Measurements from ENCODE around the gene TRPC4AP.
"Not testable (repeated sequence)": the region's sequence is repeated elsewhere in the genome, so short reads cannot be mapped to it uniquely, and the experiment has no call there.

Gene TRPC4AP

GRCh38 chr20:35054814-35055213 lies 37.8 kb downstream of the TRPC4AP start:
- no peak for DNase-seq

DNA sequence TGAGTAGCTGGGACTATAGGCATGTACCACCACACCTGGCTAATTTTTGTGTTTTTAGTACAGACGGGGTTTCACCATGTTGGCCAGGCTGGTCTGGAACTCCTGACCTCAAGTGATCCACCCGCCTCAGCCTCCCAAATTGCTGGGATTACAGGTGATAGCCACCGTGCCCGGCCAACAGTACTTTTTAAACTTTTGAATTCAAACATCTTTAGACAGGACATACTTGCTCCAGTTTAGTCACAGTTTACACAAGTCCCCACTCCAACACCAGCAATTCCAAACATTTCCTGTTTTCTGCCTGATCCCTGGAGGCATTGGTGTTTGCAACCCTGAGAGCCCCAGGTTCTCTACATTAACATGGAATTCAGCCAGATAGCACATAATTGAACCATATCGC lies 40.0 kb downstream of the TRPC4AP start:
- not testable (repeated sequence) for DNase-seq

DNA sequence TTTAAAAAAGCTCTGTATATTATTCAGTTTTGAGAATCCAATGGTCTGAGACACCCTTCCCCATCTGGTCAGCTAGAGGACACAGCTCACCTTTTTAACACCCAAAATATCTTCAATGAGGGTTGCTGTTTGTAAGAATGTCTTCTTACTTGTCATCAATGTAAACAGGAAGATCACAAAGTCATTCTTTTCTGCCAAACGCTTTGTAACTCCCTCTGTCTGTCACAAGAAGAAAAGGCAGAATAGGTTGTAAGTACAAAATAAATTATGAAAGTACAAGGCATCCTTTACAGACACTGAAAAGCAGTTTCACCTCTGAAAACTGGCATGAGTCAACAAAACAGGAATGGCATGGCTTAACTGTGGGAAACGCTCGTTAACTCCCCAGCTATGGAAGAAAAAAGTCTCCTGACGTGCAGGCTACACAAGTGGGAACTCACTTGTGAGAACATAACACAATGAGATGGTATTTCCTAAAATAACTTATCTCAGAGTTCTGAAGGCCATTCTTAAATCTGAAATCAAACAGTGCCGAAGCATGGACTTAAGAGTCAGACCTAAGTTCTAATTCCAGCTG lies 42.7 kb downstream of the TRPC4AP start:
- DNase-seq = no peak

DNA sequence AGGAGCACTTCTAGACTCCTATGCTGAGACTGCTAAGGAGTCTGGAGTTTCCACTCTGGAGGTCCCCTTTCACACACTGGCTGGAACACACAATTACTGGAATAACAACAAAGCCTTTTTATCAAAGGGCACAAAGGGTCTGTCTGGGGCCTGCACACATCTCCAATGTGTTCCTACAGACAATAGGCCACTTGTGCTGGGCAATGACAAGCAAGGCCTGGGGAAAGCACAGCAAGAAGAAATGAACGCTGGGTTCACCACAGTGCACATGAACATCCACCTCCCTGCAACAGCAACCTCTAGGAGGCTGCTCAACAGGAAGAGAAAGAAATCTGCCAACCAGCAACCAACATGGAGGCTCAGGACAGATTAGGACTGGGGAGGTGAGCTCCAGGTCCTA lies 43.9 kb downstream of the TRPC4AP start:
- DNase-seq = no peak

DNA sequence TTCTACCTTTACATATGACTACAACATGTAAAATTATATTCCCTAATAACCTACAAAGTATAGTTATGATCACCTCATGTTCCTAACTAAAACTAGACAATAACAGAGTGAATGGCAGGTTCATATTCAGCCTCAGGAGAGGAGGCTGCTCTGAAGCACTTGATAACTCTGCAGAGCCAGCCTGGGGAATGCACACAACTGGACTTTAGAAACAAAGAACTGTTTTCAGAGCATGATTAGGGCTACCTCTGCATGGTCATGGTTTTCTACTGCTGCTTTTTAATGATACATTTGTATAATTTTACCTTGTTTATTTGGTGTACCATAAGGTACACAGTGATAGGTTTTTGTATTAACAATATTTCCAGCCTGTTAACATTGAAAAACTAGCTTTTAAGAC lies 50.3 kb downstream of the TRPC4AP start:
- DNase-seq = no peak

DNA sequence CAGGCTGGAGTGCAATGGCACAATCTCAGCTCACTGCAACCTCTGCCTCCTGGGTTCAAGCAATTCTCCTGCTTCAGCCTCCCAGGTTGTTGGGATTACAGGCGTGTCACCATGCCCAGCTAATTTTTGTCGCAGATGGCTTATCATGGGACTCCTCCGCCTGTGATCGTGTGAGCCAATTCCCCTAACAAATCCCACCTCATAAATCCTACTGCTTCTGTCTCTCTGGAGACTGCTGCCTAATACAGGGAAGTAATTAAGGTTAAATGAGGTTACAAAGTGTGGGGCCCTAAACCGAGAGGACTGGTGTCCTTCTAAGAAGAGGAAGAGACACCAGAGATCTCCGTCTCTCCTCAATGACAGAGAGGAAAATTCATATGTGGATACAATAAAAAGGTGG lies 52.0 kb downstream of the TRPC4AP start:
- DNase-seq = no peak

DNA sequence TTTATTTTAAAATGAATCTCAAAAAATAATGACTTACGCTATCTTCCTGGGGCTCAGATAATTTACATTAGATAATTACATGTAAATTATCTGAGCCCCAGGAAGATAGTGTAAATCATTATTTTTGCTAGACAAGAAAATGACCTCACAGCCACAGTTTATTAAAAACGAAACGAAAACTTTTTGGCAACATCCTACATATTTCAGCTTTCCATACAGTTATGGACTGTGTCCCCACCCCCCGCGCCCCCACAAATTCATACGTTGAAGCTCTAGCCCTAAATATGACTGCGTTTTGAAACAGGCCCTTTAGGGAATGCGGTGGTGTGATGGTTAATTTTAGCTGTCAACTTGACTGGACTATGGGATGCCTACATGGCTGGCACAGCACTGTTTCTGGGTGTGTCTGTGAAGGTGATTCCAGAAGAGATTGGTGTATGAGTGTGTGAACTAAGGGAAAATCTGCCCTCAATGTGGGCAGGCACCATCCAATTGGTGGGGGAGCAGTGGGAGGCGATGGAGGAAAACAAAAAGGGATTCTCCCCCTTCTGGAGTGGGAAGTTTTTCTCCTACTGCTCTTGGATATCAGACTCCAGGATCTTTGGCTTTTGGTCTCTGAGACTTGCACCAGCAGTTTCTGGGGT lies 52.6 kb downstream of the TRPC4AP start:
- no peak for DNase-seq

- DNase-seq = no peak
Measured at GRCh38 chr20:35039146-35039545, 53.5 kb downstream of the TRPC4AP start.

GRCh38 chr20:35034145-35034544 lies 58.5 kb downstream of the TRPC4AP start:
- no peak for DNase-seq

DNA sequence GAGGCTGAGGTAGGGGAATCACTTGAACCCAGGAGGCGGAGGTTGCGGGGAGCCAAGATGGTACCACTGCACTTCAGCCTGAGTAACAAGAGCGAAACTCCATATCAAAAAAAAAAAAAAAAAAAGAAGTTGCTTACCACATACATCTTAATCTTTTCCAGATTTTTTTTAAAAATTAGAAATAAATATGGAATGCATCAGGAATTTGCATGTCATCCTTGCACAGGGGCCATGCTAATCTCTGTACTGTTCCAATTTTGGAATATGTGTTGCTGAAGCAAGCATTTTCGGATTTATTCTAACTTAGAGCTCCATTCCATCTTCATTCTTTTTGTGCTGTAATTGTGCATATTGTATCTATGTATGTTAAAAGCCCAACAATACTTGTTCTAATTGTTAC lies 62.5 kb downstream of the TRPC4AP start:
- no peak for DNase-seq

GRCh38 chr20:35027301-35027700 lies 65.3 kb downstream of the TRPC4AP start:
- no peak for DNase-seq

GRCh38 chr20:35025116-35025515 lies 67.5 kb downstream of the TRPC4AP start:
- DNase-seq = no peak

GRCh38 chr20:35023624-35024023 lies 69.0 kb downstream of the TRPC4AP start:
- DNase-seq = no peak

DNA sequence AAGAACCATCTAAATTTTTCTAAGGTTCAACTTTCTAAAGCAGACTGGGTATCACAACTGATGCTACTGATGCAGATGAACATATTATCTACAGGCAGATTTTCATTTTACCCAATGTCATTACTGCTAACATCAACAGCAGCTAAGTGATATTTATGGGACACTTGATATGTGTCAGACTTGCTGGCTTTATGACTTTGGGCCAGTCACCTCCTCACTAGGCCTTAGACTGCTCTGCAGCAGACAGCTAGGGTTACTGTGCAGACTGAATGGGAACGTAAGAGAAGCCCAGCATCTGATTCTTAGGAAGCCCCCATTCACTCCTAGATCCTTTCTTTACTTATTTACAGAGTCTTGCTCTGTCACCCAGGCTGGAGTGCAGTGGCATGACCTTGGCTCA lies 70.8 kb downstream of the TRPC4AP start:
- no peak for DNase-seq

DNA sequence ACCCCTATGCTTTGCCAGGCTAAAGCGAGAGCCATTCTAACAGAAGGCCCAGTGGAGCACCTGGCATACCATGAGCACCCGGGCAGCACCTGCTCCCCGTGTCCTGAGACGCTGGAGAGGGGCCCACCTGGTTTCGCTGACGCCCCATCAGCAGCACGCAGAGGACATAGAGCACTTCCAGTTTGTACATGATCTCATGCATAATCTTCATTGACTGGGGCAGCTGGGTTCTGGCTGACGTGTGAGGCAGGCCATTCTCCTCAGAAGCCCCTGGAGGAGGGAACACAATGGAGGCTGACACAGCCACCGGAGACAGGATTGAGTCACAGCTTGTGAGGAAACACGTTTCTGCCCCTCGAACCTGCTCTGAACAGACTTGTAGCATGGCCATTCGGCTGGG lies 71.5 kb downstream of the TRPC4AP start:
- no peak for DNase-seq

DNA sequence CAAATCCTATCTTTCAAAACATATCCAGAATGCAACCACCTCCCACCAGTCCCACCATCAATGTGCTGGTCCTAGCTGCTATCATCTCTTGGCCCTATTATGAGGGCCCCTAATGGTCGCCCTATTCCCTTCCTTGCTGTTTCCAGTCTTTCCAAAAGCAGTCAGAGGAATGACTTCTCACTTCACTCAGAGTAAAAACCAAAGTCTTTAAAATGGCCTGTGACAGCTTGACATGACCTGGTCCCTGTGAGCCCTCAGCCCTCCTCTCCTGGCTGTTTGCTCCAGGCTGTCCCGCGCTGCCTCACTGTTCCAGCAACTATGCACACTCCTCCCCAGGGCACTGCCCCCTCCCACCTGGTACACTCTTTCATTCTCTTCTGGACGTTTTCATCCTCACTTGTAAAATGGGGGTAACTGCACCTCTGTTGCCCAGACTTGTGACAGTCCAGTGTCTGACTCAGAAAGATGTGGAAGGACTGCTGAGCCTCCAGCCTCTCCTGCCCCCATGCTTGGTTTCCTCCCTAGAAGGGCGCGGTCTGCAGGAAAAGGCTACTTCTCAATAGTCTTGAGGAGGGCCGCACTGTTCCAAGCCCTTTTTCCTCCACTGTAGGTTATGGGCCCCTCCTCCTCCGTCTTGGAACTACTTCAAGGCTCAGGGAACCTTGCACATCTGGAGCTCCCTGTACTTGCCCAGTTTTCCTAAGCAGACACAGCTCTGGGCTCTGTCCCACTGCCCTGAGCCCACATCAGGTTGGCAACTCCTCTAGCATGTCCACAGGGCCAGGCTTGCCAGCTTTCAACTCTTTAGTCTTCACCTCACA lies 72.3 kb downstream of the TRPC4AP start:
- DNase-seq = no peak

DNA sequence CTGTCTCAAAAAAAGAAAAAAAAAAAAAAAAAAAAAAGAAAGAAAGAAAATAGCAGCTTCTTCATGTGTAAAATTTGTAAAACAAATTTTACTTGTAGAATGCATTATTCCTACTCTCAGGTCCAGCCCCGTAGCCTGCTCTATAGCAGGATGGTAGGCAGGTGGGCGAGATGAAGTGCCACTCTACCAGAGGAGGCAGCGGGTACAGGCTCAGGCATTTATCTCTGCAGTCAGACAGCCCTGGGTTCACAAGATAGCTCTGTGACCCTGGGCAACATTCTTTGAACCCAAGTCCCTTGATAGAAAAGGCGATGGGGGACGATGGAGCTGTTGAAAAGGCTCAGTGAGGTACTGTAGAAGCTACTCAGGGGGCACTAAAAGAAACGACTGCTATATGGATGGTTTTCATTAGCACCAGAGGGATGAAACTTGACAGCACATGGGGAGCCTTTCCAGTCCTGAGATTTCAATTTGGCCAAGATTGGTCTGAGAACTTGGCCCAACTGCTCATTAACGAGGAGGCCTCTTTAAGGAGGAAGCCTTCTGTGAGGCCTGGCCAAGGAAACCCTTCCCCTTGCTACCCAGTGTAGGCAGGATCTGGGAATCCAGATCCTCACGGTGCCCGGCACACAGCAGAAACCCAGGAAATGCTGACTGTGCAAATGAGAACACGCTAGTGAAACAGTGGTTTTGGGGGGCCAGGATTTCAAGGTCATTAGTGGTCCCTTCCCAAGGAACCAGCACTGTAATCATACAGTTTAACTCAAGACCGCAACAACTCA lies 73.8 kb downstream of the TRPC4AP start:
- no peak for DNase-seq

DNA sequence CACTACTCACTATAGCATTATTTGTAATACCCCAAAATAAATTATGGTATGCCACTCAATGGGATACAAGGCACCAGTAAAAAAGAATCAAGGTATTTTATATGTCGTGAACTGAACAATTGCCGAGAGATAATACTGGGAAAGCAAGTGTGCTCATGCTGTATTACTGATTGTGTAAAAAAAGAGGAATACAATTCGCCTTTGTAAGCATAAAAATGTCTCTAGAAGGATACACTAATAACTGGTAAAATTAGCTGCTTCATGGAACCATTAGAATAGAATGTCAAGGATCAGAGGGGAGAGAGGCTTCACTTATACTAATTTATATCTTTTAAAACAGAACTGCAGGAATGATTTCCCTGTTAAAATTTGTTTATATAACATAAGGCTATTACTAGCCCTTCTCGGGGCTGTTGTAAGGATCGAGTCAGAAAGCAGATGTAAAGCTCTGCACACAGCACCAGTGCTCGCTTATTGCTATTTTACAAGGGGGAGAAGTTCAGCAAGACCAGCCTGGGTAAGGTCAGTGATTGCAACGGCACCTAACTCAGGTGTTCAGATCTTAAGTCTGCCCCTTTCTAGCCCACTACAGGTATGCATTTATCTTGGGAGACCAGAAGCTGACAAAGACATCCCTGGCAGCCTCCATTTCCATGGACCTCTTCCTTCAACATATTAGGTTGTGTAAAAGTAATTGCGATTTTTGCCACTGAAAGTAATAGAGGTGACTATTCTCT lies 75.3 kb downstream of the TRPC4AP start:
- DNase-seq = no peak

GRCh38 chr20:35015863-35016193 lies 76.8 kb downstream of the TRPC4AP start:
- no peak for DNase-seq

GRCh38 chr20:35014537-35014936 lies 78.1 kb downstream of the TRPC4AP start:
- no peak for DNase-seq

DNA sequence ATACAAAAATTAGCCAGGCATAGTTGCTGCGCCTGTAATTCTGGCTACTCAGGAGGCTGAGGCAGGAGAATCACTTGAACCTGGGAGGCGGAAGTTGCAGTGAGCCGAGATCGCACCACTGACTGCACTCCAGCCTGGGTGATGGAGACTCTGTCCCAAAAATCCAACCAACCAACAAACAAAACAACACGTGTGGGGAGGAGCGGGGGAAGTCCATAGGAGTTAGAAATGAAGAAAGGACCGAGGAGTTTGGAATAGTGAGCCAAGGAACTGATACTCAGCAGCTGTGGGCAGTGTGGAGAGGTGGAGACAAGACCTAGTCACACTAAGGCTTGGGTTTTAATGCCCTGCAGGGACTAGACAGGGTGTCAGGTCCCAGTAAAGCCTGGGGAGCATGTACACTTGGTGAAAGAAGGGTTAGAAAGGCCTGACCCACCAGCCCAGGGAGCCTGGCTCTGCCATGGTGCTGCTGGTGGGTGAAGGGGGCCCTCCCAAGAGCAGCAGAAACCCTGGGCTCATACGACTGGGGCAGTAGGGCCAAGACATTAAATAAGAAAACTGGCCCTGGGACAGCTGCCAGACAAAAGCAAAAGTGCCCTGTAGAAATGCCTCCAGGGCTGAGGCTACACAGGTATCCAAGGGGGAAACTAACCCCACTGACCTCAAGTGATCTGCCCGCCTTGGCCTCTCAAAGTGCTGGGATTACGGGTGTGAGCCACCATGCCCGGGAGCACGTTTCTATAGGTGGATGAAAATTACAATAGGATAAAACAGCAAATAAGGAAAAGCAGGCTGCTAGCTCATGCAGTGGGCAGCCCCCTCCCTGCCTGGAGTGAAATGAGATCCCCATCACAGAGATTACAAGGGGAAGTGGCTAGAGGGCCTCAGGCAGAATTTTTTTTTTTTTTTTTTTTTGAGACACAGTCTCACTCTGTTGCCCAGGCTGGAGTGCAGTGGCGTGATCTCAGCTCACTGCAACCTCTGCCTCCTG lies 78.9 kb downstream of the TRPC4AP start:
- no peak for DNase-seq
